Activated CD4-positive, alpha-beta T cell treated with anti-CD3 and anti-CD28 coated beads for 24 hours (primary cell): Measurements from ENCODE around the gene TBCK.

ENCODE experiments used
- DNase-seq, 2 donors: peaks; one replicate each; pipeline ENCODE4 v3.0.0-alpha.2; 2020; ENCODE audit warnings: low read depth in 2 of 2

The TBCK gene

DNA sequence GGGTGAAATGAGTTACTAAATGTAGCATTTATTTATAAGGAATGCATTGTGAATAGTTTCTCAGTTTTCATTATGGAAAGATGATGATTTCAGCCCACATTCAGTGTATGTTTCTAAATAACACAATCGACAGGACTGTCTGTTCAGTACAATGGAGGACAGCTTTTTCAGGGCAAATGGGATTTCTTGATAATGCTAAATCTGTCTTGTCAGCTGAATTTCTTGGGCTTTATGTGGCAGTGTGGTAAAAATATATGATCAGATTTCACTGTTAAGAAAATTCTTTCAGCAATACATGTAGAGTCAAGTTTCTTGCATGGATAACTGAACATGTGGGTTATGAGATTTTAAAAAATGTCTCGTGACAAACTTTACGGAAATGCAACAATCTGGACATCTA lies 269.9 kb downstream of the TBCK start:
- no peak for DNase-seq

GRCh38 chr4:106041294-106042002 lies 274.6 kb downstream of the TBCK start:
- no peak for DNase-seq

DNA sequence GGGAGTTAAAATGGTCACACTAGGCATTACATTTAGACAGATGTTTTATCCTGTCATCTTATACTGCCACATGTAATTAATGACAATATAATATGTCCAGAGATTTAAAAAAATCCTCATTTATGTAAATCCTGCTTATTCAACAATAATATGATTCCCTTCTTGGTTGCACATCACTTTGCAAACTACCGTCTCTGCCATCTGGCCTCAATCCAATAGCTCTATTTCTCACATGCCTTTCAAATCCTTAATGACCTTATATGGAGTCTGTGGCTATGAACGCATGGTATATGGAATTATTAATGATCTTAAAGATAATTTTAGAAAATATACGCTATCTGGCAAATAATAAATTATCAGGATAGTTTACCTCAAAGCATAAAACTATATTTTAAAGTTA lies 276.2 kb downstream of the TBCK start:
- DNase-seq = no peak

DNA sequence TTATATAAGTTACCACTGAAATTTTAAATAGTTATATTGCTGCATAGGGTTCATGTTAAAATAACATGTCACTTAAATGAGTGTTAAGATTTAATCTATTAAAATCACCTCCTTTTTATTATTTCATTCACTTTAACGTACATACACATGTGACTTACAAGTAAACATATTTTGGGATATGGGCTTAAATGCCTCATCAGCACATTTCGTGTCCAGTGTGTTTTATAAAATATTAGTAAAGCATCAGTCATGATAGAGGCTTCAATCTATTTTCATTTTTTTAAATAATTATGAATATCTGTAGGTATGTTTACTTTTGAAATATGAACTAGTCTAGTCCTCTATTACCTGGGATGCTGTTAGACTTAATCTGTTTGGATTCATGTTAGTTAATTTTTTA lies 277.1 kb downstream of the TBCK start:
- no peak for DNase-seq

DNA sequence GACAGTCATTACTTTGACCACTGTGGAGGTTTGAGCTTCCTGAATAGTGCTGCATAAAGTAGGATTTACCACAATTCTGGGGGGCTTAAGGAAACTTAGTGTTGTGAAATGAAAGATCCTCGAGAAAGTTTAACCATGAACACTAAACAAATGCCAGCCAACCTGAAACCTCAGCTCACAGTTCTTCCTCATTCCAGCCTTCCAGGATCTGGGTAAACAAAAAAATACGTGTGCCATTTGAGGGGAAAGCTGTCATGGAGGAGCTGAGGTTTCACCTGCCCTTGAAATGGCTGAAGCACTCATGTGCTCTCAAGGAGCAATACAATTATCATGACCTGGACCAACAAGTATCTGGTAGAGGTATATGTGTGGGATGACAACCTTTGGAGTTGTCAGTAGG lies 278.0 kb downstream of the TBCK start:
- no peak for DNase-seq

GRCh38 chr4:106036848-106037247 lies 279.2 kb downstream of the TBCK start:
- no peak for DNase-seq

DNA sequence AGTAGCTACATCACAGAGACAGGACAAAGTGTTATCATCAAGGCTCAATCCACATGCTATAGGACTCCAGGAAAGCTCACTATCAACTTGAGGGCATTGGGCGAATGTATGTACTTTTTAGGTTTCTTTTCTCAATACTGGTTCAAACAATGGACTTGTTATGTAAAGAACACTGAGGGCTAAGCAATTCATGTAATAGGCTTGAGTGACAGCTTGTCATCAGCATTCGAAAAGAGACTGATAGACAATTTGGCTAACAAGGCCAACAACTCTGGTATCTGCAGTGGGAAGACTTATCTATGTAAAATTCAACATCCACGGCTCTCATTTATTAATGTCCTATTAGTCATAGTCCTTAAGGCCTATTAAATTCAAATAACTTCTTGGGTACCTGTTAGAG lies 279.7 kb downstream of the TBCK start:
- no peak for DNase-seq

DNA sequence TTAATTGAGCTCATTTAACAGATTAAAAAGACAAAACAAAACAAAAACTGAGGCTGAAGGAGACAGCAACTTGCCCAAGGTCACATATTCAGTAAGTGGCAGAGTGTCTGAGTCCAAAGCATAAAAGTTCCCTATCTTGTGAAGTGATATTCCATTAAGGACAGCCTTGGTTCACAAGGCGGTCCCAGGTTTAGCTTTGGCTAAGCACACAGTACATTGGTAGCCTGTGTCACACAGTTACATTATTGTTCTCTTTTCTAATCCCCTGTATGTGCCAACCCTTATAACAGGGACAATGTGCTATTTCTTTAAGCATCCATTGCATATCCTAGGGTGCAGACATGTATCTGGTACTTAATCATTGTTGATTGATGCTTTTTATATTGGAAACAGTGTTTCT lies 280.8 kb downstream of the TBCK start:
- DNase-seq = no peak

GRCh38 chr4:106034751-106035150 lies 281.3 kb downstream of the TBCK start:
- DNase-seq = no peak

DNA sequence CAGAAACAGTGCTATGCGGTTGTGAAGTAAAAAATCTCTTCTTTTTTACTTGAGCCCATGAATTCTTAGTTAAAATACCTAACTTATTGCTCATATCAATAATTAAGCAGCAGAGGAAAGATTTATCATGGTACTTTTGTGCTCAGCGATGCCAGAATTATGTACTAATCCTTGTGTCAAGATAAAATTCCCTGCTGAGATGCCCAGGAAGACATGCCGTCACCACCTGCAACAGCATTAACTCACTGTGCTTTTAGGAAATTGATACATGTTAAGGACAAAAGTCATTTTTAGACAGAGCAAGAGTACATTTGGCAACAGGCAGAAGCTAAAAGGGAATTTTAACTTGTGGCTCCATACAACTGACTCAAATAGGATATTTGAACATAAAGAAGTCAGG lies 281.8 kb downstream of the TBCK start:
- no peak for DNase-seq

- DNase-seq = no peak
Observed at GRCh38 chr4:106033469-106033868, 282.5 kb downstream of the TBCK start.

- DNase-seq = no peak
Observed at GRCh38 chr4:106032851-106033286, 283.1 kb downstream of the TBCK start.

DNA sequence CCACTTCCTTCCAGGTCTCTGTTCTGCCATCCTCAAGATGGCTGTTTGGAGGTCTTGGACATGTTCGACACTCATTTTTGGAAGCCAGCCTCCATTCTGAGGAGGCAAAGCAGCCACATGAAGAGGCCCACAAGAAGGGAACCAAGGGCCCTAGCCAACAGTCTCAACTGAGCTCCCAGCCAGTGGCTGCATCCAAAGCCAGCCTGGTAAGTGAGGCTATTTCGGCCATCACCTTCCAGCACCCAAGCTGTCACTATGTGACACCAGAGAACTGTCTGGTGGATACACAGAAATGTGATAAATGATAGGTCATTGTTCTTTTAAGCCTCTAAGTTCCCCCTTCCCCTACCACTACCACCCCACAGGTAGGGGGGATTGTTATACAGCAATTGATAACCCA lies 293.6 kb downstream of the TBCK start:
- no peak for DNase-seq

DNA sequence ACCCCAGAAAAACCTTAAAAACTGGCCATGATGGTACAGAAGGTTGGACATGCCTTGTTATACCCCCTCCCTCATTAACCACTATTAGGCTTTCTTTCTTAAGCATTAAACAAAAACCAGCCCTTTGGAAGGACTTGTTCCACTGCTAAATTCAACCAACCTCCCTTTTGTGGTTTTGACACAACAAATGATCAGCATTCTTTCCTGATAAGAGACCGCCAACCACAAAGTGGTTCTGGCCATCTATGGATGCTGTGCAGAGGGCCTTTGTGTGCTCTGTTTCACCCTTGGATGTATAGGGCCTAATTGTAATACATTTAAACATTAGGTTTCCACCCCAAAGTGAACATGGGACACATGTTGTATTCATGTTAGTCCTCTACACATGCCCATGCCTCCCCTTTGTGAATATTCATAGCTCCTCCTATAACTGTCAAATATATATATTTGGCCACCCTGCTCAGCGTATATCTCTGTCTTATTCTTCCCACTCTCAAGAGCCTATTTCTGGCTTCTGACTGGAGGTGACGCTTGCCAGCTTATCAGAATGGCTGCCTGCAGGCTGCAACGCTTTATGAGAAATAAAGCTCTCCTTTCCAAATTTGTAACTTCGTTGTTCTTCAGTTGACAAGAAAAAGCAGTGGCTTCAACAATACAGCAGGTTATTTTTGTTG lies 294.1 kb downstream of the TBCK start:
- DNase-seq = no peak

GRCh38 chr4:106019771-106020170 lies 296.2 kb downstream of the TBCK start:
- DNase-seq = no peak

DNA sequence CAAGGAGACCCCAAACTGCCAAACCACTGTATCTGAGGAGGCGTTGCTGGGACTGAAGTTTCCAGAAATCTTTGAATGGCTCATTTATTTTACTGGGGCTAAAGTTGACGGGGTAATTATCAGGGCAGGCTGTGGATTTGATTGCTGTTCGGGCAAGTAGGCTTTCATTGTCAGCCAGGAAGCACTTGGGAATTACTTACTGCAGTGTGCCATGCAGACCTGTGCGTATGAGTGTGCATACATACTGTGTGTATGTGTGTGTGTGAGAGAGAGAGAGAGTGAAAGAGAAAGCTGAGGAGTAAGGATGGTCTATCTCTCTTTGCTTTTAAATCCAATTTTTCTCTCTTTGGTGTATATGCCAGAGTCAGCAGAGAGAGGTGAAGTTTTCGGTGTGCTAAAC lies 298.0 kb downstream of the TBCK start:
- DNase-seq = no peak

DNA sequence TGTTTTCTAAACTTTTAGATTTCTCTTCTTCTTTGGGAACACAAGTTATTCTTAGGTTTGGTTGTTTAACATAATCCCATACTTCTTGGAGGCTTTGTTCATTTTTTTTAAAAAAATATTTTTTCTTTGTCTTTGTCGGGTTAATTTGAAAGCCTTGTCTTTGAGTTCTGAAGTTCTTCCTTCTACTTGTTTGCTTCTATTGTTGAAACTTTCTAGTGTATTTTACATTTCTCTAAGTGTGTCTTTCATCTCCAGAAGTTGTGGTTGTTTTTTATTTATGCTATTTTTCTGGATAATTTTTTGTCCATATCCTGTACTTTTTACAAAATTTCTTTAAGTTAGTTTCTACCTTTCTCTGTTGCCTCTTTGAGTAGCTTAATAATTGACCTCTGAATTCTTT lies 304.6 kb downstream of the TBCK start:
- no peak for DNase-seq

DNA sequence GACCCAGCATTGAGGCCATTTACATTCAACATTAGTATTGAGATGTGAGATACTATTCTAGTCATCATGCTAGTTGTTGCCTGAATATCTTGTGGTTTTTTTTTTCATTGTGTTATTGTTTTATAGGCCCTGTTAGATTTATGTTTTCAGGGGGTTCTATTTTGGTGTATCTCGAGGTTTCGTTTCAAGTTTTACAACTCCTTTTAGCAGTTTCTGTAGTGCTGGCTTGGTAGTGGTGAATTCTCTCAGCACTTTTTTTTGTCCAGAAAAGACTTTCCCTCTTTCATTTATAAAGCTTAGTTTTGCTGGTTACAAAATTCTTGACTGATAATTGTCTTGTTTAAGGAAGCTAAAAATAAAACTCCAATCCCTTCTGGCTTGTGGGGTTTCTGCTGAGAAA lies 305.2 kb downstream of the TBCK start:
- DNase-seq = no peak

DNA sequence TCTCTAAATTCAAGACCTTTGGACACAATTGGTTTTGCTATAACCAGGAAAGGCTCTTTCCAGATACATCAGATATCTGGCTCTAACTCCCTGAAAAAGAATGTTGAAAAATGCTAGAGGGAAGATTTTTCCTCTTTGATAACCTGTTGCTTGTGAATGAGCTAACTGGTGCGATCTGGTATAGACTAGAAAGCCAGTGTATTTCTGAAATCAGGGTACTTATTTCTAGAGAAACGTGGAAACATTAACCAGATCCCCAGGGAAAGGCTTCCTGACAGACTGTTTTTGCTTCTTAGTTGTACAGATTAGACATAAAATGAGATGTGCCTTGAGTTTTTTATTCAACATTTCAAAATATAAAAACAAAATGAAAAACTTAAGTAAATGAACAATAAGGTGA lies 313.0 kb downstream of the TBCK start:
- DNase-seq = no peak

GRCh38 chr4:105998171-105999063 lies 317.6 kb downstream of the TBCK start:
- no peak for DNase-seq

DNA sequence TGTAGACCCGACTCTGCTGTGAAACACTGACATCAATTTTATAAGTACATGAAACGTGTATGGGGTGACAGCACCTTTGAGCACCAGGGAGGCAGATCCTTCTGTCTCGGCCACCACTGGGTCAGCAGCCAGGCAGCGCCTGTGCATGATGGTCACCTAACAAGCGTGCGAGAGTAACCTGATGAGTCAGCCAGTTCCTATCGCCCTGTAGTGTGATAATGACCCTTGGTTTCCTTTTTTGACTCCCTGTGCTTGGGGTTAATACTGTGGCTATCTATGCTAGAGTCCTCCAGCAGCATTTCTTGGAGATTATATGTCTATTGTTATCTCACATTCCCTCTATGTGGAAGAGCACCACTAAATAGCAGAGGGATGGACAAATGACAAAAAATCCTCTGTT lies 319.2 kb downstream of the TBCK start:
- DNase-seq = no peak

- no peak for DNase-seq
Observed at GRCh38 chr4:105994841-105995501, 321.0 kb downstream of the TBCK start.
